K562 (cell line): ENCODE data around the gene PINK1. TPM values are rescaled to one million over a fixed set of nuclear protein-coding genes. Genes with fewer than 3 reads are reported as not detected.
A peak's percentile ranks its signal among the peaks of the same experiment; 100 is the strongest.

ENCODE experiments used
- ATAC-seq: fragments of 200-7000 bp; cut with Tn5 transposase; 3 replicates; pipeline ENCODE4 v1.9.1; 2020; ENCODE audit warnings: moderate library complexity
- BruUV-seq: library from RNA; stranded (reverse); fragments of 400-500 nt; replicated peaks from 2 replicates; lab custom pipeline; 2021; lab: Mats Ljungman, UMichigan
- CTCF ChIA-PET: fragments of 300-600 bp; formaldehyde crosslinking; extraction: SDS; loops from one replicate; lab custom pipeline; 2021; ENCODE audit warnings: low intra/inter-chr PET ratio; lab: Yijun Ruan, JAX
- POLR2A ChIA-PET: fragments of 300-600, 350-650 bp; sonication (Branson Sonifier 250); formaldehyde crosslinking; extraction: SDS; loops from one replicate; lab custom pipeline; 2021; ENCODE audit warnings: antibody characterized with exemption, inconsistent platforms; lab: Yijun Ruan, JAX
- DNase-seq, 4 experiments: peaks; one replicate each; pipeline versions ENCODE4 v3.0.0 to v3.0.0-alpha.2; 2011 to 2018; ENCODE audit warnings: low spot score in 3 of 4, mixed read lengths in 3 of 4; ENCODE audit errors: extremely low read depth in 1 of 4
- FAIRE-seq: peaks from 2 replicates; lab custom pipeline; 2011; peaks lifted over from hg19 to GRCh38; lab: Jason Lieb, UNC
- H2AFZ ChIP-seq: 2 replicates; pipeline ENCODE4 v1.6.0; 2011; ENCODE audit warnings: low read depth, low read length, control low read depth, inconsistent platforms
- H3K27ac ChIP-seq: fragments of 200-600 bp; 3 replicates; pipeline ENCODE4 v1.8.0; 2011; ENCODE audit warnings: low read depth, mild to moderate bottlenecking, control low read depth, inconsistent platforms, low read length, moderate library complexity, mixed read lengths; ENCODE audit errors: extremely low read depth
- H3K27me3 ChIP-seq, 2 experiments: fragments of 300-600 bp in 1 of 2; 2 replicates in 1 of 2; 3 replicates in 1 of 2; pipeline versions ENCODE4 v1.6.0 to v1.8.0; 2011; ENCODE audit warnings: inconsistent platforms in 2 of 2, low read length in 2 of 2, mild to moderate bottlenecking in 1 of 2, mixed read lengths in 1 of 2, moderate library complexity in 1 of 2; ENCODE audit not compliant: control insufficient read depth in 2 of 2, insufficient read depth in 2 of 2
- H3K36me3 ChIP-seq: fragments of 300-600 bp; 3 replicates; pipeline ENCODE4 v1.8.0; 2011; ENCODE audit warnings: mild to moderate bottlenecking, low read length, inconsistent platforms; ENCODE audit not compliant: control insufficient read depth, insufficient read depth
- H3K4me1 ChIP-seq, 2 experiments: fragments of 200-600 bp in 1 of 2; replicated peaks in 1 of 2; 2 replicates in 1 of 2; 3 replicates in 1 of 2; pipeline versions ENCODE4 v1.5.1 to v1.8.0; 2011; ENCODE audit warnings: inconsistent platforms in 2 of 2, low read length in 2 of 2, mild to moderate bottlenecking in 1 of 2, mixed read lengths in 1 of 2, moderate library complexity in 1 of 2; ENCODE audit not compliant: control insufficient read depth in 2 of 2, insufficient read depth in 2 of 2
- H3K4me2 ChIP-seq: 2 replicates; pipeline ENCODE4 v1.6.1; 2011; ENCODE audit warnings: low read length, control low read depth, inconsistent platforms, mixed read lengths; ENCODE audit not compliant: insufficient read depth
- H3K4me3 ChIP-seq: fragments of 200-600 bp; sonication (generic), shearing (Covaris generic); 2 replicates; pipeline ENCODE4 v1.5.1; 2016; ENCODE audit warnings: control low read depth, inconsistent platforms
- H3K79me2 ChIP-seq: fragments of 200-600 bp; 3 replicates; pipeline ENCODE4 v1.8.0; 2011; ENCODE audit warnings: low read length, inconsistent platforms; ENCODE audit not compliant: control insufficient read depth, insufficient read depth
- H3K9ac ChIP-seq, 2 experiments: 2 replicates each; pipeline versions ENCODE4 v1.6.0 to v1.6.1; 2011; ENCODE audit warnings: low read depth in 2 of 2, low read length in 2 of 2, control low read depth in 1 of 2, inconsistent platforms in 1 of 2, mild to moderate bottlenecking in 1 of 2, mixed read lengths in 1 of 2; ENCODE audit not compliant: insufficient read depth in 1 of 2
- H3K9me1 ChIP-seq: one replicate; pipeline ENCODE4 v1.6.0; 2011; ENCODE audit warnings: inconsistent platforms, mild to moderate bottlenecking, low read length, moderate library complexity; ENCODE audit not compliant: control insufficient read depth, insufficient read depth
- H3K9me3 ChIP-seq: replicated peaks from 2 replicates; pipeline ENCODE4 v1.5.1; 2011; ENCODE audit warnings: low read depth, low read length, inconsistent platforms; ENCODE audit not compliant: control insufficient read depth, insufficient read depth
- H4K20me1 ChIP-seq: replicated peaks from 2 replicates; pipeline ENCODE4 v1.6.1; 2011; ENCODE audit warnings: low read length, inconsistent platforms, mixed read lengths; ENCODE audit not compliant: control insufficient read depth, insufficient read depth
- CTBP1 ChIP-seq: fragments of 450-650 bp; IDR thresholded peaks from 2 replicates; pipeline ENCODE4 v1.6.1; 2016; ENCODE audit warnings: borderline replicate concordance
- KDM1A ChIP-seq, 2 experiments: fragments of 450-650 bp; IDR thresholded peaks; 2 replicates each; pipeline ENCODE4 v1.6.1; 2016; ENCODE audit warnings: mild to moderate bottlenecking in 2 of 2
- MEIS2 ChIP-seq: fragments of 450-650 bp; IDR thresholded peaks from 2 replicates; pipeline ENCODE4 v1.6.1; 2014; ENCODE audit warnings: mild to moderate bottlenecking; ENCODE audit not compliant: partially characterized antibody
- RBFOX2 ChIP-seq: fragments of 200-400 bp; formaldehyde crosslinking; IDR thresholded peaks from 2 replicates; pipeline ENCODE4 v1.6.1; 2017; ENCODE audit warnings: low read depth, mild to moderate bottlenecking, low read length, moderate library complexity
- RNF2 ChIP-seq: sonication (generic); IDR thresholded peaks from 2 replicates; pipeline ENCODE4 v1.6.1; 2016
- ZBED1 ChIP-seq: IDR thresholded peaks from 2 replicates; pipeline ENCODE4 v1.6.1; 2014
- WGBS: fragments of 100-300 bp; shearing (Covaris generic); methylation state at CpG from one replicate; pipeline ENCODE4 v1.1.6; 2016; ENCODE audit warnings: low coverage, mixed read lengths; ENCODE audit not compliant: insufficient coverage; ENCODE audit errors: missing lambda C conversion rate; 5-methylcytosine and 5-hydroxymethylcytosine counted together
- in situ Hi-C: fragments of 300-500 bp; cut with MboI; formaldehyde crosslinking; loops from 4 replicates; pipeline ENCODE4 v1.15.0; 2018; ENCODE audit warnings: inconsistent platforms, mixed read lengths
- intact Hi-C: fragments of 100-400 bp; cut with micrococcal nuclease; formaldehyde crosslinking; loops from 2 replicates; pipeline ENCODE4 v1.14.2; 2022
- polyA plus RNA-seq, 8 experiments: library from polyadenylated mRNA; depleted of rRNA in 4 of 8; stranded (reverse) in 5 of 8; unstranded in 3 of 8; fragments of >200 nt; fragmentation: Nextera tagmentation in 2 of 8; fragmentation: Illumina TruSeq in 1 of 8; extraction: Ambion mirVana in 2 of 8; extraction: Trizol in 1 of 8; gene quantifications; 2 replicates each; pipeline versions ENCODE4 v1.2.1 to v1.2.3, GENCODE V29; 2011 to 2014; ENCODE audit warnings: inconsistent platforms in 1 of 8, missing spikeins in 1 of 8
- total RNA-seq, 7 experiments: library from RNA; depleted of rRNA in 6 of 7; stranded (reverse); fragments of >200 nt in 6 of 7; fragmentation: Illumina TruSeq in 2 of 7; extraction: Trizol in 2 of 7; gene quantifications; 2 replicates each; pipeline versions ENCODE4 v1.2.1 to v1.2.3, GENCODE V29; 2011 to 2021; ENCODE audit warnings: low replicate concordance in 1 of 7
- TF ChIP-seq, protein P1 (sequence below): fragments of 450-650 bp; IDR thresholded peaks from 2 replicates; pipeline ENCODE4 v1.6.1; 2018; ENCODE audit not compliant: partially characterized antibody
- TF ChIP-seq, protein P2 (sequence below): IDR thresholded peaks from 2 replicates; pipeline ENCODE4 v1.6.1; 2014; ENCODE audit warnings: antibody characterized with exemption
- TF ChIP-seq, protein P3 (sequence below): fragments of 450-650 bp; IDR thresholded peaks from 2 replicates; pipeline ENCODE4 v1.6.1; 2016; ENCODE audit warnings: antibody characterized with exemption

Gene PINK1
- total and polyA plus RNA-seq, 9 of the 15 experiments (the other 6 are each of a cell fraction or from before 2014, with no cell fraction given): 1.5 to 11.3 (median 6.8) TPM

DNA sequence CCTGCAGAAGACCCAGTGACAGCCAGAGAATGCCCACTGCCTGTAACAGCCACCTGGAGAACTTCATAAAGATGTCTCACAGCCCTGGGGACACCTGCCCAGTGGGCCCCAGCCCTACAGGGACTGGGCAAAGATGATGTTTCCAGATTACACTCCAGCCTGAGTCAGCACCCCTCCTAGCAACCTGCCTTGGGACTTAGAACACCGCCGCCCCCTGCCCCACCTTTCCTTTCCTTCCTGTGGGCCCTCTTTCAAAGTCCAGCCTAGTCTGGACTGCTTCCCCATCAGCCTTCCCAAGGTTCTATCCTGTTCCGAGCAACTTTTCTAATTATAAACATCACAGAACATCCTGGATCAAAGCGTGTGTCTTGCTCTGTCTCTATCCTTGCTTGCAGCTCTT lies 14.7 kb upstream of the PINK1 start:
- Histone ChIP-seq H3K9me3 (no peaks in the 10 kb centered on the region), H4K20me1 (no peaks in the 10 kb centered on the region), H2AFZ (peak overlapping the region; percentile 14; the same call in 1 of the 2 replicates), H3K79me2 (no peaks in the 10 kb centered on the region), H3K27me3 (peaks cover 2 to 19% of the 10 kb centered on the region in 2 experiments; a peak in 3 of 5 replicates), H3K27ac (no peak overlapping the region), H3K36me3 (no peaks in the 10 kb centered on the region), H3K9ac (peak overlapping the region in 1 of 2 experiments; percentile 42; a peak in 1 of 4 replicates), H3K9me1 (no peaks in the 10 kb centered on the region), H3K4me1 (peaks cover 2 to 3% of the 10 kb centered on the region in 2 experiments; a peak in 2 of 5 replicates), H3K4me3 (no peak overlapping the region), H3K4me2 (no peak overlapping the region)
- DNase-seq (no peak), FAIRE-seq (no peak), ATAC-seq (peak; percentile 40)
- WGBS: 3% methylated on average over 4 of the region's 4 CpGs
- ChIA-PET POLR2A (interaction anchor here (0.6 to 1.4 kb wide), 3 partner anchors 11 to 22 kb away, joined by 3 to 6 read pairs (median 5); no protein-coding TSS in a partner anchor), CTCF (no interaction called here)
- TF ChIP-seq CTBP1 (0 out of 2 replicates have a peak, but pooled peaks have one; percentile 27), ZBED1 (no peak), KDM1A (IDR thresholded peaks at IDR 0.05) (no peak)
- BruUV-seq: no TSS peak
- intact Hi-C loops (no loop called here), in situ Hi-C loops (no loop called here)

DNA sequence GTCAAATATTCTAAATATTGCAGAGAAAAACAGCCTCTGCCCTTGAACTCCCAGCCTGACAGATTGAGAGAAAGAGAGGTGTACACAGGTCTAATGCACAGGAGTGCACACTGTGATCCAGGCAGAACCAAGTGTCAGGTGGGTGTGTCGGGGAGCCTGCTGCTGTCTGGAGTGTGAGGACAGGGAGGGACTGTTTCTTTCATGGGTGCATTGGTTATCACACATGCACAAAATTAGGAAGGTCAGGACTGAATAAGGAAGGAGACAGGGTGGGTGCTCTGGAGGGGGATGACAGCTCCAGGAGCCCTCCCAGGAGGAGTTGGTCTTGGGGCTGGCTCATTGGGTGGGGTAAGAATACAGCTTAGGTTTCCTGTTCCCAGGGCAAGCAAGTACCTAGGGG lies 13.3 kb upstream of the PINK1 start:
- TF ChIP-seq RBFOX2 (no peak), MEIS2 (no peak), RNF2 (no peak)
- TF ChIP-seq, protein P1, sequence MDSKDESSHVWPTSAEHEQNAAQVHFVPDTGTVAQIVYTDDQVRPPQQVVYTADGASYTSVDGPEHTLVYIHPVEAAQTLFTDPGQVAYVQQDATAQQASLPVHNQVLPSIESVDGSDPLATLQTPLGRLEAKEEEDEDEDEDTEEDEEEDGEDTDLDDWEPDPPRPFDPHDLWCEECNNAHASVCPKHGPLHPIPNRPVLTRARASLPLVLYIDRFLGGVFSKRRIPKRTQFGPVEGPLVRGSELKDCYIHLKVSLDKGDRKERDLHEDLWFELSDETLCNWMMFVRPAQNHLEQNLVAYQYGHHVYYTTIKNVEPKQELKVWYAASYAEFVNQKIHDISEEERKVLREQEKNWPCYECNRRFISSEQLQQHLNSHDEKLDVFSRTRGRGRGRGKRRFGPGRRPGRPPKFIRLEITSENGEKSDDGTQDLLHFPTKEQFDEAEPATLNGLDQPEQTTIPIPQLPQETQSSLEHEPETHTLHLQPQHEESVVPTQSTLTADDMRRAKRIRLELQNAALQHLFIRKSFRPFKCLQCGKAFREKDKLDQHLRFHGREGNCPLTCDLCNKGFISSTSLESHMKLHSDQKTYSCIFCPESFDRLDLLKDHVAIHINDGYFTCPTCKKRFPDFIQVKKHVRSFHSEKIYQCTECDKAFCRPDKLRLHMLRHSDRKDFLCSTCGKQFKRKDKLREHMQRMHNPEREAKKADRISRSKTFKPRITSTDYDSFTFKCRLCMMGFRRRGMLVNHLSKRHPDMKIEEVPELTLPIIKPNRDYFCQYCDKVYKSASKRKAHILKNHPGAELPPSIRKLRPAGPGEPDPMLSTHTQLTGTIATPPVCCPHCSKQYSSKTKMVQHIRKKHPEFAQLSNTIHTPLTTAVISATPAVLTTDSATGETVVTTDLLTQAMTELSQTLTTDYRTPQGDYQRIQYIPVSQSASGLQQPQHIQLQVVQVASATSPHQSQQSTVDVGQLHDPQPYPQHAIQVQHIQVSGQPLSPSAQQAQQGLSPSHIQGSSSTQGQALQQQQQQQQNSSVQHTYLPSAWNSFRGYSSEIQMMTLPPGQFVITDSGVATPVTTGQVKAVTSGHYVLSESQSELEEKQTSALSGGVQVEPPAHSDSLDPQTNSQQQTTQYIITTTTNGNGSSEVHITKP: peak; percentile 82
- TF ChIP-seq, protein P2, sequence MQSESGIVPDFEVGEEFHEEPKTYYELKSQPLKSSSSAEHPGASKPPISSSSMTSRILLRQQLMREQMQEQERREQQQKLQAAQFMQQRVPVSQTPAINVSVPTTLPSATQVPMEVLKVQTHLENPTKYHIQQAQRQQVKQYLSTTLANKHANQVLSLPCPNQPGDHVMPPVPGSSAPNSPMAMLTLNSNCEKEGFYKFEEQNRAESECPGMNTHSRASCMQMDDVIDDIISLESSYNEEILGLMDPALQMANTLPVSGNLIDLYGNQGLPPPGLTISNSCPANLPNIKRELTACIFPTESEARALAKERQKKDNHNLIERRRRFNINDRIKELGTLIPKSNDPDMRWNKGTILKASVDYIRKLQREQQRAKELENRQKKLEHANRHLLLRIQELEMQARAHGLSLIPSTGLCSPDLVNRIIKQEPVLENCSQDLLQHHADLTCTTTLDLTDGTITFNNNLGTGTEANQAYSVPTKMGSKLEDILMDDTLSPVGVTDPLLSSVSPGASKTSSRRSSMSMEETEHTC: no peak
- TF ChIP-seq, protein P3, sequence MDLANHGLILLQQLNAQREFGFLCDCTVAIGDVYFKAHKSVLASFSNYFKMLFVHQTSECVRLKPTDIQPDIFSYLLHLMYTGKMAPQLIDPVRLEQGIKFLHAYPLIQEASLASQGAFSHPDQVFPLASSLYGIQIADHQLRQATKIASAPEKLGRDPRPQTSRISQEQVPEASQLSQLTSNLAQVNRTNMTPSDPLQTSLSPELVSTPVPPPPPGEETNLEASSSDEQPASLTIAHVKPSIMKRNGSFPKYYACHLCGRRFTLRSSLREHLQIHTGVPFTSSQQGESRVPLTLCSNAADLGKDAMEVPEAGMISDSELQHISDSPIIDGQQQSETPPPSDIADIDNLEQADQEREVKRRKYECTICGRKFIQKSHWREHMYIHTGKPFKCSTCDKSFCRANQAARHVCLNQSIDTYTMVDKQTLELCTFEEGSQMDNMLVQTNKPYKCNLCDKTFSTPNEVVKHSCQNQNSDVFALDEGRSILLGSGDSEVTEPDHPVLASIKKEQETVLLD: no peak
- no peaks in the 10 kb centered on the region for H3K4me1 ChIP-seq
- intact Hi-C loops (no loop called here), in situ Hi-C loops (no loop called here)
- WGBS: 0% methylated on average over 1 of the region's 1 CpG
- ATAC-seq (peak; percentile 35), DNase-seq (no peak), FAIRE-seq (no peak)
- peaks cover 2 to 19% of the 10 kb centered on the region in 2 experiments; a peak in 3 of 5 replicates for H3K27me3 ChIP-seq
- H3K9me3 ChIP-seq: no peaks in the 10 kb centered on the region
- H2AFZ ChIP-seq: no peak overlapping the region
- H3K79me2 ChIP-seq: no peaks in the 10 kb centered on the region
- POLR2A ChIA-PET: interaction anchor here (1.7 kb wide), 1 partner anchor 10 kb away, joined by 4 read pairs; no protein-coding TSS in a partner anchor
- H3K27ac ChIP-seq: no peak overlapping the region
- H3K36me3 ChIP-seq: no peaks in the 10 kb centered on the region
- H4K20me1 ChIP-seq: no peaks in the 10 kb centered on the region
- CTCF ChIA-PET: no interaction called here
- no peaks in the 10 kb centered on the region for H3K9me1 ChIP-seq
- no peak overlapping the region for H3K9ac ChIP-seq
- H3K4me3 ChIP-seq: no peak overlapping the region
- H3K4me2 ChIP-seq: no peak overlapping the region
- no TSS peak for BruUV-seq
